Suprapubic skin (tissue), 4 donors: ENCODE data around the gene NKX2-3. TPM values are rescaled to one million over a fixed set of nuclear protein-coding genes. Genes with fewer than 3 reads are reported as not detected.

Experiments
- DNase-seq, 2 donors: peaks; one replicate each; pipeline ENCODE4 v3.0.0-alpha.2; 2019; ENCODE audit warnings: low spot score in 2 of 2
- H3K27ac ChIP-seq: fragments of 200-600 bp; sonication (generic); one replicate; pipeline ENCODE4 v1.5.1; 2019
- H3K27me3 ChIP-seq: fragments of 200-600 bp; sonication (generic); one replicate; pipeline ENCODE4 v1.5.1; 2019
- H3K36me3 ChIP-seq: fragments of 200-600 bp; sonication (generic); one replicate; pipeline ENCODE4 v1.5.1; 2019
- H3K4me1 ChIP-seq: fragments of 200-600 bp; sonication (generic); one replicate; pipeline ENCODE4 v1.5.1; 2019
- H3K4me3 ChIP-seq: fragments of 200-600 bp; sonication (generic); one replicate; pipeline ENCODE4 v1.5.1; 2019; ENCODE audit warnings: mild to moderate bottlenecking
- H3K9me3 ChIP-seq: fragments of 200-600 bp; sonication (generic); one replicate; pipeline ENCODE4 v1.5.1; 2019
- EP300 ChIP-seq: sonication (generic); formaldehyde crosslinking; IDR thresholded peaks from one replicate; pipeline ENCODE4 v1.6.1; 2017; ENCODE audit warnings: antibody characterized with exemption
- POLR2A ChIP-seq, 2 donors: fragments of 450-650 bp; IDR thresholded peaks; one replicate each; pipeline ENCODE4 v1.6.1; 2017; ENCODE audit warnings: antibody characterized with exemption in 2 of 2, mild to moderate bottlenecking in 2 of 2, moderate library complexity in 2 of 2
- POLR2AphosphoS5 ChIP-seq, 3 donors: sonication (generic); formaldehyde crosslinking; IDR thresholded peaks; one replicate each; pipeline ENCODE4 v1.6.1; 2017; ENCODE audit warnings: antibody characterized with exemption in 3 of 3
- WGBS: methylation state at CpG from one replicate; pipeline ENCODE4 v1.1.5; 2018; 5-methylcytosine and 5-hydroxymethylcytosine counted together
- total RNA-seq, 4 donors: library from RNA; depleted of rRNA; stranded (reverse); fragments of >200 nt; gene quantifications; one replicate each; pipeline ENCODE4 v1.1.0, GENCODE V29; 2016
- TF ChIP-seq, protein P1 (sequence below), 2 donors: fragments of 200-600 bp in 1 of 2; fragments of 450-650 bp in 1 of 2; sonication (generic) in 1 of 2; IDR thresholded peaks; one replicate each; pipeline ENCODE4 v1.5.1; 2016 to 2019; ENCODE audit warnings: antibody characterized with exemption in 2 of 2, mild to moderate bottlenecking in 1 of 2, moderate library complexity in 1 of 2

Gene NKX2-3
- total RNA-seq, 4 donors from 2014 or later, result not detected

DNA sequence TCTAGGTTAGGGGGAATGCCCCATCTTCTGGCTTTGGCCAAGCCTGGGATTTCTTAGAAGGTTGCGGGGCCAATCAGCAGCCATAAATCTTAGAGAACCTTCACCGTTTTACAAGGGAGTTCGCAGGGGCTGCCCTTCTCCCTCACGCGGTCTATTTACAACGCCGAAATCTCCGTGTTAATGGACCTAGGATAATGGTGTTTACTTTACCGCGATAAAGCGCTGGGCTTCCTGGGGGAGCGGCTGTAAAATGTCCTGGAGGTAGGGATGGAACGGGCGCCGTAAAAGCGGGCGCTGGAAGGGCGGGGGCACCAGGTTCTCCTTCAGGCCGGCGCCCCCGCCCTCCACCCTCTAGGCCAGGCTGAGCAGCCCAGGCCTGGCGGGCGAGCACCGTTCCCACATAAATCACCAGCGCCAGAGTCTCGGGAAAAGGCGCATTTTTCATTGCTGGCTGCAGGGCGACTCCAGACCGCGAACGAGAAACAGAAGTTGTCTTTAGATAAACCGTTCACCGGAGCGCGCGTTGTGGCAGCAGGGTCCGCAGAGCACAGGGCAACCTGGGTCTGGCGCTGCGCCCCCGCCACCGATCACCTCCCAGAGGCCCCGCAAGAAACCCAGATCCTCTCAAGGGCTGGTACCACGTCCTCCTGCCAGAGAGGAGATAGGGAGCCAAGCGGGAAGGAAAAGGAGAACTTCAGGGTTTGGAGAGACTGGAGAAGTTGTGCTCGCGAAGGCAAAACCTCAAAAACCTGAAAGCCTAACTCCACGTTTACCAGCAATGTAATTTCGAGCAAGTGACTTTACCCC lies 12.5 kb upstream of the NKX2-3 start:
- Histone ChIP-seq H3K27ac (no peak overlapping the region), H3K36me3 (no peaks in the 10 kb centered on the region), H3K4me3 (no peak overlapping the region), H3K27me3 (peaks cover 92% of the 10 kb centered on the region), H3K9me3 (no peaks in the 10 kb centered on the region), H3K4me1 (peaks cover 27% of the 10 kb centered on the region)
- TF ChIP-seq, protein P1, sequence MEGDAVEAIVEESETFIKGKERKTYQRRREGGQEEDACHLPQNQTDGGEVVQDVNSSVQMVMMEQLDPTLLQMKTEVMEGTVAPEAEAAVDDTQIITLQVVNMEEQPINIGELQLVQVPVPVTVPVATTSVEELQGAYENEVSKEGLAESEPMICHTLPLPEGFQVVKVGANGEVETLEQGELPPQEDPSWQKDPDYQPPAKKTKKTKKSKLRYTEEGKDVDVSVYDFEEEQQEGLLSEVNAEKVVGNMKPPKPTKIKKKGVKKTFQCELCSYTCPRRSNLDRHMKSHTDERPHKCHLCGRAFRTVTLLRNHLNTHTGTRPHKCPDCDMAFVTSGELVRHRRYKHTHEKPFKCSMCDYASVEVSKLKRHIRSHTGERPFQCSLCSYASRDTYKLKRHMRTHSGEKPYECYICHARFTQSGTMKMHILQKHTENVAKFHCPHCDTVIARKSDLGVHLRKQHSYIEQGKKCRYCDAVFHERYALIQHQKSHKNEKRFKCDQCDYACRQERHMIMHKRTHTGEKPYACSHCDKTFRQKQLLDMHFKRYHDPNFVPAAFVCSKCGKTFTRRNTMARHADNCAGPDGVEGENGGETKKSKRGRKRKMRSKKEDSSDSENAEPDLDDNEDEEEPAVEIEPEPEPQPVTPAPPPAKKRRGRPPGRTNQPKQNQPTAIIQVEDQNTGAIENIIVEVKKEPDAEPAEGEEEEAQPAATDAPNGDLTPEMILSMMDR (IDR thresholded peaks at IDR 0.05), result no peak
- TF ChIP-seq EP300 (no peak), POLR2AphosphoS5 (IDR thresholded peaks at IDR 0.05) (no peak), POLR2A (IDR thresholded peaks at IDR 0.05) (no peak)
- WGBS, result 4% methylated on average over 18 of the region's 48 CpGs
- DNase-seq, result no peak

DNA sequence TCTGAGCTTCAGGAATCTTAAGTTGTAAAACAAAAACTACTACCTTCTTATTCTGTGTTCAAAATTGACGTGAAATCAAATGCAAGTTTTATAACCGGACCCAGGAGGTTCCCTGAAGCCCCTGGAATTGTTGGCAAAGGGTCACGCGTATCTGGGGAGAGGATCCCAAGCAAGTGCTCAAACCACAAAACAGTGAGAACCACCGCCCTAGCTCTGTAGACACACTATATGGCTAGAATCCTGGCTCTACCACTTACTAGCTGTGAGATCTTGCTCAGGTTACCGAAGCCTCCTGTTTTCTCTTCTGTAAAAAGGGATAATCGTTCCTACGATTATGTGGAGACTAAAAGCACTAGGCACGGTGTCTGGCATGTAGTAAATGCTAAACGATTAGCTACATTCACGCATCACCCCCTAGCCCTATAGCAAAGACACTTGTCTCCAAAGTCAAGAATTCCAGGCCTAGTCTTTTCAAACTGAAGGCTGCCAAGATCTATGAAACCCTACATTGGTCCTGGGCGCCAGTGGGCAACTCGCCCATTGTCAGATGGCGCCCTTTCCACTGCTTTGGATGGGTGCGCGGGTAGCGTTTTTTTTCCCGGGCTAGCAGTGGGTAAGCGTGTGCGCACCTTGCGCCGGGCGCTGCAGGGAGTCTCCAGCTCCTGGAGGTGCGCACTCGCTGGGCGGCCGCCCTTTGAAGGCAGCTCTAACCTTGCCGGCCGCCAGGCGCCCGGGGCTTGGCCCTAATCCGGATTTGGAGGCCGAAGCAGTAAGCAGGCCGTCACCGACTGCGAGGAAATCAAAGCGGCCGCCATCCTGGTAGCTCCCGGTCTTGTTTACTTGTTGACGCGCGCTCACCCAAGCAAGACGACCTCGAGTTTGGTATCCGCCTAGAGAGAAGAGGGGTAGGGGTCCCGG lies 11.6 kb upstream of the NKX2-3 start:
- WGBS, result 19% methylated on average over 43 of the region's 46 CpGs
- Histone ChIP-seq H3K36me3 (no peaks in the 10 kb centered on the region), H3K27ac (no peak overlapping the region), H3K27me3 (peaks cover 93% of the 10 kb centered on the region), H3K4me1 (peaks cover 27% of the 10 kb centered on the region), H3K4me3 (no peak overlapping the region), H3K9me3 (no peaks in the 10 kb centered on the region)
- no peak for DNase-seq
- no peak for TF ChIP-seq POLR2AphosphoS5 (IDR thresholded peaks at IDR 0.05)
- TF ChIP-seq EP300, result no peak
- TF ChIP-seq, protein P1 (IDR thresholded peaks at IDR 0.05), result no peak
- no peak for TF ChIP-seq POLR2A (IDR thresholded peaks at IDR 0.05)

DNA sequence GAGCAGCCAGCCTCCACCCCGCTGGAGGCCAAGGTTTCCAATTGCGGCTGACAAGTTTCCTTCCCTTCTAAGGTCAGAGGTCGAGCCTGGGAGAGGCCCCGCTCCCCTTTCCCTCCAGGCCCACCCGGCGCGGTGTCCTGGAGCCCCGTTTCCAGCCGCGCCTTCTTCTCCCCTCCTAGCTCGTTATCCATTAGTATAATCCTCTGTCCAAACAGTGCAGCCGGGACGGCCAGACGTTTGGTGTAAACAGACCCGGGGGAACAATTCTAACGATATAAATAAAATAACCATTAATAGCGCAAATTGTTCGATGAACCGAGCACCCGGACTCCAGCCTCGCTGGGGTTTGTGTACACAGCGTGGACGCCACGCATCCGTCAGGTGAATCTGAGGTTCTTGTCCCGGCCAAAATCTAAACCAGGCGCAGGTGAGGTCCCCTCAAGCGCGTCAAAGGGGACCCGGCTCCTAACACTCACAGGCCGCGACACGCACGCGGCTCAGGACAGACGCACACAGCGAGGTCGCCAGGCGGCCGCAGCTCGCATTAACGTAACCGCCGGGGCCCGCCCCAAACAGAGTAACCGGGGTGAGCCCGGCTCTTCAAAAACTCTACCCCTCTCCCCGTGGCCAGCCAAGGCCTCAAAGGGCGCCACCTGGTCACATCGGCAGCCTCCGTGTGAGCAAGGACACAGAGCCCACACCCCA lies 10.8 kb upstream of the NKX2-3 start:
- Histone ChIP-seq H3K9me3 (no peaks in the 10 kb centered on the region), H3K4me3 (no peak overlapping the region), H3K27ac (no peak overlapping the region), H3K36me3 (no peaks in the 10 kb centered on the region), H3K27me3 (peaks cover 96% of the 10 kb centered on the region), H3K4me1 (peaks cover 27% of the 10 kb centered on the region)
- TF ChIP-seq EP300 (no peak), POLR2A (IDR thresholded peaks at IDR 0.05) (no peak), POLR2AphosphoS5 (IDR thresholded peaks at IDR 0.05) (no peak)
- TF ChIP-seq, protein P1 (IDR thresholded peaks at IDR 0.05), result no peak
- WGBS, result 23% methylated on average over 32 of the region's 51 CpGs
- DNase-seq, result no peak

DNA sequence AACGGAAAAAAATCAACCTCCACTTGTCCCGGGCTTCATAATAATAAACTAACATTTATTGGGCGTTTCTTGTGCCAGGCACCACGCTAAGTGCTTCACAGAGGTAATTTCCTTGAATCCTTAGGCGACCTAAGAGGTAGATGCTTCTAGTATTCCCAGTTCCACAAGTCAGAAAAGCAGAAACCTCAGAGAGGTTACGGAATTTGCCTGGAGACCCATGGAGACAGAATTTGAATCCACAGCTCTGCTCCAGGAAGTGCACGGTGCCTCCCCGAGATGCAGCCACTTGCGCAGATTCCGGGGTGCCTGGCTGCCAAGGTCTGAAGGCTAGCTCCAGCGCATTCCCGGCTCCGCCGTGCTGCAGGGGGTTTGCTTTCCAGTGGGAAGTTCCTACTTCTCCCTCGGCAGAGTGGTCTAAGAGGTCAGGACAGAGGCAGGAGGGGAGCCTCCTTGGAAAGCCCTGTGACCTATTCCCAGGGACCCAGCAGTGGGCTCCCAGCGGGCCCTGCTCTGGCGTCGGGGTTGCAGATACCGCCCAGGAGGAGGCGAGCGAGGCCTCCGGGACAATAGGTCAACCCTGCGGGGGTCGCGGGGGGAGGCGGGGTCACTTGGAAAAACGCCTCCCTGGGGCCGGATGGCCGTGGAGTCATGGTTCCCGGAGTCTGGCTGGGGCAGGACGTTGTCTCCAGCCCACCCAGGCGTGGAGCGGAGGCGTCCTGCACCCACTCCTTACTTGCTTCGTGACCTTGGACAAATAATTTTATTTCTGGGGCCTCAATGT lies 10.1 kb upstream of the NKX2-3 start:
- no peak for DNase-seq
- peaks cover 98% of the 10 kb centered on the region for H3K27me3 ChIP-seq
- H3K27ac ChIP-seq, result no peak overlapping the region
- TF ChIP-seq, protein P1 (IDR thresholded peaks at IDR 0.05), result no peak
- TF ChIP-seq EP300 (no peak), POLR2AphosphoS5 (IDR thresholded peaks at IDR 0.05) (no peak), POLR2A (IDR thresholded peaks at IDR 0.05) (no peak)
- no peak overlapping the region for H3K4me3 ChIP-seq
- H3K4me1 ChIP-seq, result peaks cover 27% of the 10 kb centered on the region
- no peaks in the 10 kb centered on the region for H3K36me3 ChIP-seq
- 13% methylated on average over 12 of the region's 35 CpGs for WGBS
- H3K9me3 ChIP-seq, result no peaks in the 10 kb centered on the region
